GM21381 (cell line): Measurements from ENCODE around the gene MBNL1.

ENCODE experiments used
- ATAC-seq: cut with Tn5 transposase; IDR thresholded peaks from one replicate; pipeline ENCODE4 v1.9.1; 2021; ENCODE audit warnings: mild to moderate bottlenecking, moderate library complexity; ENCODE audit not compliant: unreplicated experiment

Gene MBNL1

GRCh38 chr3:152268555-152269055, at the start of gene MBNL1:
Gene MBNL1, plus strand, starts transcription at chr3:152268929. Its CDS starts 31,265 bp downstream, at chr3:152300194.
- ATAC-seq: peak; percentile 64

- ATAC-seq: no peak
Measured at GRCh38 chr3:152219216-152219615, 49.5 kb upstream of the MBNL1 start.

GRCh38 chr3:152219769-152220255, 48.9 kb upstream of the MBNL1 start:
- ATAC-seq: no peak

- no peak for ATAC-seq
Measured at GRCh38 chr3:152222327-152222726, 46.4 kb upstream of the MBNL1 start.

GRCh38 chr3:152225201-152225600, 43.5 kb upstream of the MBNL1 start:
- ATAC-seq: no peak

GRCh38 chr3:152226176-152226575, 42.6 kb upstream of the MBNL1 start:
- ATAC-seq: no peak

GRCh38 chr3:152227027-152227426, 41.7 kb upstream of the MBNL1 start:
- ATAC-seq: no peak

- ATAC-seq: no peak
Measured at GRCh38 chr3:152229692-152230091, 39.0 kb upstream of the MBNL1 start.

GRCh38 chr3:152230370-152230769, 38.4 kb upstream of the MBNL1 start:
- ATAC-seq: no peak

GRCh38 chr3:152232001-152232400, 36.7 kb upstream of the MBNL1 start:
- ATAC-seq: no peak

GRCh38 chr3:152232679-152233078, 36.0 kb upstream of the MBNL1 start:
- ATAC-seq: no peak

- no peak for ATAC-seq
Measured at GRCh38 chr3:152234657-152235375, 33.9 kb upstream of the MBNL1 start.

- no peak for ATAC-seq
Measured at GRCh38 chr3:152235709-152236298, 32.9 kb upstream of the MBNL1 start.

GRCh38 chr3:152236716-152237115, 32.0 kb upstream of the MBNL1 start:
- no peak for ATAC-seq

- ATAC-seq: peak; percentile 60
Measured at GRCh38 chr3:152241142-152242017, 27.3 kb upstream of the MBNL1 start.

GRCh38 chr3:152243301-152243711, 25.4 kb upstream of the MBNL1 start:
- ATAC-seq: peak; percentile 68

- peak; percentile 22 for ATAC-seq
Measured at GRCh38 chr3:152243721-152244516, 24.8 kb upstream of the MBNL1 start.

GRCh38 chr3:152244517-152244888, 24.2 kb upstream of the MBNL1 start:
- no peak for ATAC-seq

- ATAC-seq: no peak
Measured at GRCh38 chr3:152245498-152246170, 23.1 kb upstream of the MBNL1 start.

GRCh38 chr3:152251916-152252315, 16.8 kb upstream of the MBNL1 start:
- no peak for ATAC-seq
